T-helper 1 cell treated with Interleukin-12 subunit alpha and Interleukin-12 subunit beta and Interleukin-4 antibody, amounts not matched to agents 30 ng/mL and 1 ng/mL, for 36 hours (primary cell): ENCODE data around the gene MALL. TPM values are rescaled to one million over a fixed set of nuclear protein-coding genes. Genes with fewer than 3 reads are reported as not detected.
"Not testable (repeated sequence)": the region's sequence is repeated elsewhere in the genome, so short reads cannot be mapped to it uniquely, and the experiment has no call there.

Experiments used
- intact Hi-C: fragments of 100-400 bp; cut with micrococcal nuclease; formaldehyde crosslinking; loops from one replicate; pipeline ENCODE4 v1.15.1; 2024
- total RNA-seq: library from RNA; stranded (reverse); gene quantifications from 2 replicates; pipeline ENCODE4 v1.2.3, GENCODE V29; 2022

The MALL gene
- total RNA-seq, 1 donor from 2014 or later, result not detected

- intact Hi-C loops, result no loop called here
Measured at GRCh38 chr2:110099471-110100225, 16.0 kb downstream of the MALL start.

GRCh38 chr2:110099038-110099425, 16.6 kb downstream of the MALL start:
- intact Hi-C loops, result no loop called here

- intact Hi-C loops, result no loop called here
Measured at GRCh38 chr2:110097506-110098220, 18.0 kb downstream of the MALL start.

GRCh38 chr2:110095994-110096633, 19.5 kb downstream of the MALL start:
- intact Hi-C loops, result no loop called here

GRCh38 chr2:110094884-110095534, 20.6 kb downstream of the MALL start:
- intact Hi-C loops, result not testable (repeated sequence)

- intact Hi-C loops, result not testable (repeated sequence)
Measured at GRCh38 chr2:110093924-110094323, 21.7 kb downstream of the MALL start.

- intact Hi-C loops, result not testable (repeated sequence)
Measured at GRCh38 chr2:110090164-110090563, 25.5 kb downstream of the MALL start.

GRCh38 chr2:110083757-110084156, 31.9 kb downstream of the MALL start:
- intact Hi-C loops, result not testable (repeated sequence)

GRCh38 chr2:110083162-110083561, 32.5 kb downstream of the MALL start:
- intact Hi-C loops, result not testable (repeated sequence)

GRCh38 chr2:110078104-110078503, 37.5 kb downstream of the MALL start:
- intact Hi-C loops, result not testable (repeated sequence)

GRCh38 chr2:110075896-110076295, 39.7 kb downstream of the MALL start:
- intact Hi-C loops, result not testable (repeated sequence)

- intact Hi-C loops, result not testable (repeated sequence)
Measured at GRCh38 chr2:110069869-110070268, 45.8 kb downstream of the MALL start.

GRCh38 chr2:110068153-110068552, 47.5 kb downstream of the MALL start:
- intact Hi-C loops, result not testable (repeated sequence)

- intact Hi-C loops, result not testable (repeated sequence)
Measured at GRCh38 chr2:110062332-110062731, 53.3 kb downstream of the MALL start.

GRCh38 chr2:110060550-110060949, 55.1 kb downstream of the MALL start:
- intact Hi-C loops, result not testable (repeated sequence)

GRCh38 chr2:110059694-110060358, 55.8 kb downstream of the MALL start:
- intact Hi-C loops, result not testable (repeated sequence)

- intact Hi-C loops, result not testable (repeated sequence)
Measured at GRCh38 chr2:110059009-110059693, 56.5 kb downstream of the MALL start.

GRCh38 chr2:110058034-110058433, 57.6 kb downstream of the MALL start:
- intact Hi-C loops, result not testable (repeated sequence)

GRCh38 chr2:110055819-110056408, 59.7 kb downstream of the MALL start:
- intact Hi-C loops, result not testable (repeated sequence)
